HG02759 (cell line): ENCODE data around the gene DLGAP3.

Source experiments
- ATAC-seq: cut with Tn5 transposase; IDR thresholded peaks from one replicate; pipeline ENCODE4 v1.9.1; 2021; ENCODE audit warnings: mild to moderate bottlenecking, moderate library complexity; ENCODE audit not compliant: unreplicated experiment

The DLGAP3 gene

DNA sequence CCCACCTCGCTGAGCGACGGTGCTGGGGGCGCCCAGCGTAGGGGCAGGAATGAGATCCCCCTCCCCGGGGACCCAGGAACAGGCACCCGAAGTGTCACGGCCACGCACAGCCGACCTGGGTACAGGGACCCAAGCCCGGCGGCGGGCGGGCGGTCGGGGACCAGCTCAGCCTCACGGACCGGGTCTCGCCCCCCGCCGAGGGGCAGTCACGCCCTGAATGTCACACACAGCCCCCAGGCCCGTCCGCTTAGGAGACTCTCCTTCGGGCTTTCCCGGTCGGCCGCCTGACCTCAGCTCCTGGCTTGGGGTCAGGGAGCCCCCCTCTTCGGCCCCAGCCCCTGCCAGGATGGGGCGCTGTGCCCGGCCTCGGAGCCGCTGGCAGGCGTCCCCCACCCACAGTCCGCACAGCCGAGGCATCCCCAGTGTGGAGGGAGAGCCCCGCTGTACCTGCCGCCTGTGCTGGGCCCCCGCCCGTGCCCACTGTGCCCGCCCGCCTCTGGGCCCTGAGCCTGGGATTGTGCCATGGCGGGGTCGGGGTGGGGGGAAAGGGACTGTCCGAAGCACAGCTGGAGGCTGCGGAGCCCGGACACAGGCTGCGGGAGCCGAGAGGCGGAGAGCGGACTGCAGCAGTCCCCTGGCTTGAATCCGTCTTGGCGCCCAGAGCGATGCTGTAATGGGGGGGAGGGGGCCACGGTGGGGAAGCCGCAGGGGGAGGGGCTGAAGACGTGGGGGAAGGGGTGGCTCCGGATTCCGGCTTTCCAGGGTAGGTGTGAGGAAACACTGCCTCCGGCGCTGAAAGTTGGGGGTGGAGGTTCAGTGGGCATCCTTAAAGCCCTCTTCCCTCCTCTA is 627 bp upstream of the DLGAP3 start:
- no peak for ATAC-seq

DNA sequence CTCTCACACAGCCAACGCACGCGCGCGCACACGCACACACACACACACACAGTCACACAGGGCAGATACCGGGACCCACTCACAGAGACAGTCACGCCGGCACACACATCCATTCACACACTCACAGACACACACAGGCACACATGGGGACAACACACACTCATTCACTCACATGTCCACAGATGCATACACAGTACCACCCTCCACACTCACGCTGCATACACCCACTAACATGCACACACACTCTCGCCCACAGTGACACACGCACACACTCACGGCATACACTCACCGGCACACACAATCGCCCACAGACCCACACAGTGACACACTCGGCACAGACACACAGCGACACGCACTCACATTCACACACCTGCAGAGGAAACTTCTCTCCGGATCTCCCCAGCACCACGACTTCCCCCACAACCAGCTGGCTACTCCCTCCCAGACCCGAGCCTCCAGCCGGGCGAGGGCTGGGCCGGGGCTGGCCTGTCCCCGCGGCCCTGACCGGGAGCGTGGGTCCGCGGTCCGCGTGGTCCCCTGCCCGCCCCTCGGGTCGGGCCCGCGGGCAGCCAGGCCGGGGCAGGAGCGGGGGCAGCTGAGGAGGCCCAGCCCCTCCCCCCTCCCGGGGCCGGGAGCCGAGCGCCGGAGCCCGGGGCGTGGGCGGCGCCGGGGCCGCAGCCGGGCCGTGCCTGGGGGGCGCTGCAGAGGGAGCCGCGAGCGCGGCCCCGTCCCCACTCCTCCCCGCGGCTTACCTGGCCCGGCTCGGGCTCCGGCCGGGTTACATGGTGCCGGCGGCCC is 552 bp downstream of the DLGAP3 start:
- no peak for ATAC-seq

DNA sequence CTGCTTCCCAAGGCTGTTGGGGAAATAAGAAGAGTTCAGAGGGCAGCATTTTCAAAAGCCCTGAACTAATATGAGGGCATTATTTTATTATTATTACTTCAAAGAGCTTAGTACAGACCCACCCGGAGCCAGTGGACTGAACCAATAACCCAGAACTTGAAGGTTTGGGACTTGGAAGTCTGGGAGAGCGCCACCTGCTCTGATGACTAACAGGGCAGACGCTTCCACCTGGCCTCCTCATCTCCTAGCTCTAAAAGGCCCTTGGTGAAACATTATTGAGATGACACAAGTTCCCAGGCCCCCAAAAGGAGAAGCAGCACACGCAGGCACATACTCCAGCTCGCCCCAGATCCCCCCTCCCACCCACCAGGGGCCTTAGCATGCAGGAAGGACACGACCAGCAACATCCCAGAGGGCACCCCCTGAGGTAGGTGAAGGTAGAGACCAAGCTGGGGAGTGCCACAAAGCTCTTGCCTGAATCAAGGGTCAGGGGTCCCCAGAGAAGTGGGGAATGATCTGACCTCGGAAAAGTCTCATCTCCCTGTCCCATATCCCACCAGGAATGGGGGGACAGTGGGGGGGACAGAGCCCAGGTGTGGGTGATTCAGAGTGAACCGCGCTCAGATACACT is 1.3 kb downstream of the DLGAP3 start:
- ATAC-seq: no peak

DNA sequence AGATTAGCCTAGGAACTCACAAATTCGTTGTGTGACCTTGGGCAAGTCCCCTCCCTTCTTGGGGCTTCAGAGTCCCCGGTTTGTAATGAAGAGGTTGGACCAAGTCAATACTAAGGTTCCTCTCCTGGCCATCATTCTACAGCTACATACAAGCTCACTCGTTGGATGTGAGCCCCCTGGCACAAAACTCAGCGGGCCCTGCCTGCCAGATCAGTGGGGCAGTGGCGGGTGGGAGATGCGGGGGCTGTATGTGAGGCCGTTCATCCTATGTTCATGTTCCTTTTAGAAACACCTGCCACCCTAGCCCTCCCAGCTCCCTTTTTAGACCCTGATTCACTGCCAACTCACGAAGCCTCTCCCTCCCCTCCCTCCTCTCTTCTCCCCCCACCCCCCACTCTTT is 2.1 kb downstream of the DLGAP3 start:
- ATAC-seq: no peak

DNA sequence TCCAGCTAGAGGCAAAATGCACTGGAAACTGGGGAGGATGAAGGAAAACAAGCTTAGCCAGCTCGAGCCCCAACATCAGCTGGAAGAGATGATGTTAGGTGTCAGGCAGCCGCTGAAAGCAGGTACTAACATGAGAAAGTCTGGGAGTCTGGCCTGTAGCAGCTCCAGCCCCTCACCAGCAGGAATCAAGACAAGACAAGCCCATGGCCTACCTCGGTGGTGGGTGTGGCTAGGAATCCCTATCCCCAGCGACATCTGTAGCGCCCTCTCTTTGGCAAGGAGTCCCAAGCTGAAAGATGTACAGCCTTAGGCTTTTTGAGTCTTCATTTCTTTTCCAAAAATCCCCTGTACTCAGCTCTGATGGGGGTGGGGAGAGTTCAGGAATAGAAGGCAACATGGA is 2.6 kb downstream of the DLGAP3 start:
- no peak for ATAC-seq

DNA sequence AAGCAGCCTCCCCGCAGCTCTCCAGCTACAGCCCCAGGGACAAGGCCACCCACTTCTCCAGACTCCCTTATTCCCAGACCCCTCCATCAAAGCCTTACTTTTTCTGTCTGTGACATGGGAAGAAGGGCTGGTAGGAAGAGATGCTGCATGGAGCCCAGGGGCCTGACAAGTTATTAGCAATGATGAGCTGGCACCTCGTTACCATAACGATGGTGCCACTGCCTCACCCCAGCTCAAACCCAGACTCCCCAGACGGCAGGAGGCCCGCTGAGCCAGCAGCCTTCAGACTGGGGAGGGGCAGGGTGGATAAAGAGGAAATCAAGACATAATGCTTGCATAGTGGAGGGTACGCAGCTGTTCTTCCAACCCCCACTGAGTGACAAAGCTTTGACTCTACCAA is 3.3 kb downstream of the DLGAP3 start:
- ATAC-seq: no peak

DNA sequence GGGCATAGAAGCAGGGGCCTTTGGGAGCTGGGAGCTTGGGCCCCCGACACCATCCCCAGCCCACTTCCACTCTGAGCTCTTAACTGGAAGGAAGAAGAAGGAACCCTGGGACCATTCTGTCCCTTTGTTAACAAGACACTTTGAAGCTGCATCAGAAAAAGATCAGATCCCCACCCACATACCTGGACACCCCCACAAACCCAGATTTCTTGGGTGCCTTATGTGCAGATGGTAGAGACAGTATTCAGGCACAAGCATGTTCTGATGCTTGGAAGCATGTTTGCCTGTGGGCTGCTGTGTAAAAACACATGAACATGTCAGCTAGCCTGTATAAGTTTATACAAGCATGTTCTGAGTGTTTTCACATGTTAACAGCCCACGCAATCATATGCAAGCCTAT is 3.7 kb downstream of the DLGAP3 start:
- no peak for ATAC-seq

DNA sequence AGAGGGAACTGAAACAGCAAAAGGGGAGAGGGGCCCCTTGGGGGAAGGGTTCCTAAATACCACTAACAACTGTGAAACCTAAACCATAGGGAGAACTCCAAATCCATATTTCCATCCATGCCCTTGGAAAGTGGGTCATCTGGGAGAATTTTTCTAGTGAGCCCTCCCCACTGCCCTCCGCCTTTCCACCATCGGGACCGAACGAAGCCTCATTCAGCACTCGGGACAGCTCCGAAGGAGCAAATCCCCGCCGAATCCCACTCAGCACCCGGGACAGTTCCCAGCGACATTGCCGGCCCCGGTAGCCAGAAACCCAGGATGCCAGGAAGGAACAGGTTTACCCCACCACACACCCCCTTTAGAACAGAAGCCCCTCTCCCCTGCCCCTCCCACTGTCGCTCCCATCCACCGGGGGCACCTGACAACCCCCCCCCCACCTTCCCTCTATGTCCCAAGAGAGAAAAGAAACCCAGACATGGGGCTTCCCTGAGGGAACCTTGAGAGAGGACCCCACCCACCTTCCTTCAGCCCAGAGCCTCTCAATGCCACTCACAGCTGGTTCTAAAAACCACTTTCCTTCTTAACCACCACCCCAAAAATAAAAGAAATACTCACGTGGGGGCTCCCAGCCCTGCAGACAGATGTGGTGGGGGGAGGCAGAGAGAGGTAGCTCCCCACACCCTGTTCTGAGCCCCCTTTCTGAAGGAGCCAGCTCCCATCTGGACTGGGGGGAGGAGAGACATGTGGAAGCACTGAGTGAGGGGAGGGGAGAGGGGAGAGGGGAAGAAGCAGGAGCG is 4.5 kb downstream of the DLGAP3 start:
- ATAC-seq: no peak

DNA sequence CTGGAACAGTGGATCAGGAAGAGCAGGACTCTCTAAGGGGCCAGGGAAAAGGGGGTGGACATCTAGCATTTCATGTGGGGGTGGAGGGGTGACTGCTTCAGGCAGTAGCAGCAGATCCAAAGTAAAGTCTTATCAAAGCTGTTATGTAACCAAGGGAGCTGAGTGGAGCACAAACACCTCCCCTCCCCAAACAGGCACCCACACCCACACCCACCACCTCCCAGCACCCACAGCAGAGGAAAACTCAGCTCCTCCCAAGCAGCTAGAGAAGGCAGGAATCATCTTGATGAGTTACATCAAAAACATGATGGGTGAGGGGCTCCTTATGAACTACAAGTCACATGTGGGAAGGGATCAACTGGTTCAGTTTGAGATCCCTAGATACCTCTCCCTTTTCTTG is 6.0 kb downstream of the DLGAP3 start:
- ATAC-seq: no peak

DNA sequence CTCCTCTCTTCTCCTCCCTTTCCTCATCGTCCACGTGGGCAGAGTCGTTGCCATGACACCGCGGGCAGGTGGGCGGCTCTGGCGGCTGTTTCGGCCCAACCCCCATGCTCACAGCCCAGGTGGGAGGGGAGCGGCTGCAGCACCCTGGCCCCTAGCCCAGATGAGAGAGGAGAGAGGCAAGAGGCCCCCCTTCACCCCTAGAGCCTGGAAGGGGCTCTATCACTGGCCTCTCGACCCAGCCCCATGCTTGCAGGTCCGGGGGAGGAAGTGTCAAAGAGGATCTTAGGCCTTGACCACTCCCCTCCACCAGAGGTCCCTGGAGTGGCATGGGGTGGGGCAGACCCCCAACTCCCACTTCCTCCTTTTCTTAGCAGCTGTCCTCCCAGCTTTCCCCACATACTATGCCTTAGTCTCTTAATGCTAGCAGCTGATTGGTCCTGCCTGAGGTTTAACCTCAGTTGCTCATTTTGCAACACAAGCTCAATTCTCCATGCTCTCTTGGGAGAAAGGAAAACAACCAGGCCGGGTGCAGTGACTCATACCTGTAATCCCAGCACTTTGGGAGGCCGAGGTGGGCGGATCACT is 10.4 kb downstream of the DLGAP3 start:
- ATAC-seq: no peak

DNA sequence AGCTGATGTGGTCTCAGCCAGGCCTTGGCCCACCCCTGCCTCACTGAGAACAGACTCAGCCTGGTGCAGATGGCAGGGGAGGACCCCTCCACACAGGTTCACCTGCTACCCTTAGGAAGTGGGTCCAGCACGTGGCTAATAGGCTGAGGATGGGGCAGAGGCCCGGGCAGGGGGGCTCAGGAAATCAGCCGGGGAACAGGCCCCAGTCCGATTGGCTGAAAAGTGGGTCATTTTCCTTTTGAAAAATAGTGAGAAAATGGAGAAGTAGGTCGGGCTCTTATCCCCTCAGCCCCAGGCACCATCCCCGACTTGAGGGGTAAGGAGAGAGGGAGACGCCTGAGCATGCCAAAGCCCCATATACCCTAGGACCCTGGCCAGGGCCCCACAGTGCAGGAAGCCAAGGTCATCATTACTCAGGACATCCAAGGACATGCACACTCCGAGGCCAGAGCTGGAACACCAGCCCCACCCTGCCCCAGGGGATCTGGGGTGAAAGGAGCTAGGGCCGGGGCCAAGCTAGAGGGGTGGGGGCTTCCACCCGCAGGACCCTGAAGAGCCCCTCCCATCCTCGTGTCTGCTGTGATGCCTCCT is 11.0 kb downstream of the DLGAP3 start:
- ATAC-seq: no peak

DNA sequence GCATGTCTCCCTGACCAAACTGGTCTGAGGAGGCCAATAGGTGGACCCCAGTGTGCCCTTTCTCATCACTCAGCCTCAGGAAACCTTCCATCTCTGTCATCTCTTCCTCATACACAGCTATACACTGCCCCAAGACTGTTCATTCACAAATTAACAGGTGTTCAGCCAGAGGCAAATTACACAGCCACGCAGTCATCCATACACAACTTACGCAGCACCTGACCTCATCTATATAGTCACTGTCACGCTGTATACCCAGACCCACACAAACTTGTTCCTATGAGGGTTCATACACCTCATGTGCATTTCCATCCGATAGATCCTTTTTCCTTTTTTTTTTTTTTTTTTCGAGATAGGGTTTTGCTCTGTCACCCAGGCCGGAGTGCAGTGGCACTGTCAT is 12.4 kb downstream of the DLGAP3 start:
- no peak for ATAC-seq

DNA sequence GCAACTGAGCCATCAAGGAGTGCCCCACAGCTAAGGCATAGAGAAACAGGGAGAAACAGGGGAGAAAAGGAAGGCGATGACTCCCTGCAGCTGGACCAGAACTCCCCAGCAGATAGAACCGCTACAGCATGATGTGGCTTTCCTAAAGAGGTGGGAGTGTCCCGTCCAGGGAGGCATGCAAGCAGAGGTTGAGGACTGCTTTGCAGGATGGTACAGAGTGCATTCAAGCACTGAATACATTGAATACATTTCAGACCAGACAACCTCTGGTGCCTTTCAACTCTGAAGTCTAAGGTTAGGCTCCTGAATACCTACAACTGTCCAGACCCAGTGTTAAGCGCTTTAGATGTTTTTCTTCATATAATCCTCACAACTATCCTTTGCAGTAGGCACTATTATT is 13.3 kb downstream of the DLGAP3 start:
- no peak for ATAC-seq

DNA sequence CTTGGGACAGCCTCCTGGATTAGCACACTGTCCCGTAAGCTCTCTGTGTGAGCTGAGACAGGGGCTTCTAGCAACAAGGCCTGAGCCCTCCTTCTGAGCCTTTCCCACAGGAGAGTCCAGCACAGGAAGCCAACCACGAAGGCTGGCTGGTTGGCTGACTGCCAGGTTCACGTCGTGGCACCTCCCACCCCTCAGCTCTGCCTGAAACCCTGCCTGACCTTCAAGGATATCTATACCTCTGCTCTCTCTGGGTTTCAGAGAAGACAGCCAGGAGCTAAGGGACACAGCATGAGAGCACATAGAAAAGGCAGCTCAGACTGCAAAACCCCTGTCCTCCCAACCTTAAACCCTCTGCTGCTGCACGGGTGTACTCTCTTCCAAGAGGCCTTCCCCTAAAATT is 13.9 kb downstream of the DLGAP3 start:
- ATAC-seq: no peak

DNA sequence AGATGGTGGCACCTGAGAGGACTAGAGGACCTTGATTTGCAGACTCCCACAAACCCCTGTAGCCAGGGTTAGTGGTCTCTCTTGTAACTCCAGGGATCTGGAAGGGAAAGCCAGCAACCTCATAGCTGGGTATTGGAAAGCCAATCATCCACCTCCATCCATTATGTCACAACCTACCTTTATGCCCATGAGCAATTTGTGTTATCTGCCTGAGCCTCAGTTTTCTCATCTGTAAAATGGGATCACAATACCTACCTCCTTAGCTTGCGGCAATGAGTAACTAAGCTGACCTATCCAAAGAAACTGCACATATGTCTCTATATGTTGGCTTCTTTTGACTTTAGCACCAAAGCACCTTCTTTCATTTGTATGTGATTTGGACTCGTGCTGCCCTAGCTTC is 14.5 kb downstream of the DLGAP3 start:
- no peak for ATAC-seq

DNA sequence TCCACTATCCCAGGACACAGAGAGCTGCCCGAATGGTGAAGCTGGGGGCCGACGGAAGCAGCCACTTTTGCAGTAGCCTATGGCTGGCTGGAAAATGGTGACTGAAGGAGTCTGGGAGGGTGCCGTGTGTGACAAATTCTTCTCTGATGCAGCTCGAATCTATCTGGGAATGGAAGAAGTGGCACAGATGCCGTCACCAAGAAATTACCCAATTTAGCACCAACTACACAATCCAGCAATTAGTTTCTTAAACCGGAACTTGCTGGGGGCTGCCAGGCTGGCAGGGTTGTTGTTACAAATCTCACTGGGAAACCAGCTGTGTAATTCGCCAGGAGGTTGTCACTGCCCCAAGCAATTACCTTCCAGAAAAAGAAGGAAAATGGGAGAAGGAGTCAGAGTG is 18.0 kb downstream of the DLGAP3 start:
- no peak for ATAC-seq

DNA sequence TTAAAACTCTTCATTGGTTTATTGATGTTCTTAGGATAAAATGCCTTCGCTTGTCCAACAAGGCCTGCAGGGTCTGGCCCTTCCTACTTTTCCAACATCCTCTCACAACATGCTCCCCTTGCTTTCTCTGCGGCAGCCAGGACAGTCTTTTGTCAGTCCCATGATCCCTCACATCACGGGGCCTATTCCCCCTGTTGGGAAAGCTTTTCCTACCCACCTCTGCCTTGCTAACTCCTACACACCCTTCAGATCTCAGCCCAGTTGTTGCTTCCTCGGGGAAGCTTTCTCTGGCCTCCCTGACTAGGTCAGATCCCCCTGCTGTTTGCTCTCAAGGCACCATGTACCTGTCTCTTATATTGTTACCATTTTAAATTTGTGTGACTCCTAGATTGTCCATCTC is 19.0 kb downstream of the DLGAP3 start:
- ATAC-seq: no peak

DNA sequence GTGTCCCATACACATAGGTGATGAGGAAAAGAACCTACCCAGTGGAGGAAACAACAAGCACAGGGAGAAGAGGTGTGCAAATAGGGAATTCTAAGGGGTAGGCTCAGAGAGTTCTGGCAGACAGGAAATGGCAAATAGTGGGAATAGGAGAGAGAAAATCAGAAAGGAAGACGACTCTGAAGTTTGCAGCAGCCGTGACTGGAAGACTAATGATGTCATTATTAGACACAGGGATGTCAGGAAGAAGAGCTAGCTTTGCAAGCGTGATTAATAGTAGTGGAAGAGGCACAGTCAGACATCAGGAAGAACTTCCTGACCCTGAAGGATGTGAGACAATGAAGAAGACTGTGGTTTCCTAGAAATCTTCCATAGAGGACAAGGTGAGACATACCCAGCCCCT is 21.1 kb downstream of the DLGAP3 start:
- no peak for ATAC-seq

DNA sequence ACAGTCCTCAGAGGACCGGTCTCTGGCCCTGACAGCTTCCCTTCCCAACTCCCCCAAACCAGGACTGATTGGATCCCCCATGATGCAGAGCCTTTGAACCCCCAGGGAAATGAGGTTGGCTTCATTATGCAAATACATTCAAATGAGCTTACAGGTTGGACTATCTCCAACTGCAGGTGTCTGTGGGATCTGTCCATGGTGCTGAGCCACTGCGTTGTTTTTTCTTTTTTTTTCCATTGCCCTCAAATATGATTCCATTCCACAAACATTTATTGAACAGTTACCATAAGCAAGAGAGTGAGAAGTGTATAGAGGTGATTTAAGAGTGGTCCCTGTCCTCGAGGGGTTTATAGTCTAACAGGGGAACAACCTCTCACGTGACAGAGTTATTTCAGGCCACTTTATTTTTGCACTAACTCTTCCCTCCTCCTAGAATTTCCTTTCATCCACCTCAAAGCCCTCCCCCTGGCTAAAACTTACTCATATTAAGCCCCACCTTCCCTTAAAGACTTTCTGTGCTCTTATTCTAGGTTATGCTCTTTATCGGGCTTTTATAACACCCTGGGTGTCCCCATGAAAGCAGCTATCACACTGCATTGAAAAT is 21.9 kb downstream of the DLGAP3 start:
- ATAC-seq: no peak

DNA sequence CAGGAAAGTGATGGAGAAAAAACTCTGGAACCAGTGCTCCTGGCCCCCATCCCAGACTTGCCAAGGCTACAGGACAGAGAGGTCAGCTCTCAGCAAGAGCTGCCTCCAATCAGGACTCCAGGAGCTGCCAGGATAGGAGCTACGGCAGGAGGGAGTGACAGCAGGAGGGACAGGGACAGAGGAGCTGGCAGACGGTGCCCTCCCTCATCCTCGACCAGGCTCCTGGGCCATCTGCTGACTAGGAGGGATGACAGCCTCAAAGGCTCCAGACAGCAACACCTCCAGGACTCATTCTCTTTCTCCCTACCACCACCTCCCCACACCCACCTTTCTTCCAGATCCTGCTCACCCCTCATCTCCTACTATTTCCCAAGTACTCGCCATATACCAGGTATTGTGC is 22.7 kb downstream of the DLGAP3 start:
- no peak for ATAC-seq
